Gastroesophageal sphincter (tissue), 3 donors: Measurements from ENCODE around the gene GH2.

Experiments
- POLR2A ChIP-seq, 2 donors: fragments of 450-650 bp; IDR thresholded peaks; one replicate each; pipeline ENCODE4 v1.6.1; 2017; ENCODE audit warnings: antibody characterized with exemption in 2 of 2, mild to moderate bottlenecking in 2 of 2, moderate library complexity in 1 of 2
- POLR2AphosphoS5 ChIP-seq: sonication (generic); formaldehyde crosslinking; IDR thresholded peaks from one replicate; pipeline ENCODE4 v1.6.1; 2017; ENCODE audit warnings: antibody characterized with exemption
- TF ChIP-seq, protein P1 (sequence below), 4 experiments: fragments of 200-600 bp in 2 of 4; fragments of 450-650 bp in 2 of 4; sonication (generic) in 1 of 4; IDR thresholded peaks; one replicate each; pipeline ENCODE4 v1.5.1; 2017 to 2019; ENCODE audit warnings: antibody characterized with exemption in 4 of 4, mild to moderate bottlenecking in 2 of 4, moderate library complexity in 2 of 4

DNA sequence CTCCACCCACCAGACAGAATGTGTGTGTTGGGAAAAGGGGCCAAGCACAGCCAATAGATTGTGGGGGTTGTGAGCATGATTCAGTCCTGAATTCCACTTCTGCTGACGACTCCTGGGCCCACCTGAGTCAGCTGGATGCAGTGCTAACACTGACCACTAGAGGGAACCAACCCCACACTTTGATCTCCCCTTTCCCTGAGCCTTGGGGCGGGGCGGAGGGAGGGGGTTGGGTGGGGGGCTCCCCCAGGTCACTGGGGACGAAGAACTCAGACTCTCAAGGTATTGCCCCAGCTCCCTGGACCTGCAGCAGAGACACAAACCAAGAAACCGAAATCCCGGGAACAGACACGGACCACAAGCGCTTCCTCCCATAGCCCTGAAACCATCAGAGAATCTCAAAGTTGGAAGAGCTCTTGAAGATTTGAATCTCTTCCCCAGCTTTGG lies 29.9 kb upstream of the GH2 start:
- TF ChIP-seq, protein P1, sequence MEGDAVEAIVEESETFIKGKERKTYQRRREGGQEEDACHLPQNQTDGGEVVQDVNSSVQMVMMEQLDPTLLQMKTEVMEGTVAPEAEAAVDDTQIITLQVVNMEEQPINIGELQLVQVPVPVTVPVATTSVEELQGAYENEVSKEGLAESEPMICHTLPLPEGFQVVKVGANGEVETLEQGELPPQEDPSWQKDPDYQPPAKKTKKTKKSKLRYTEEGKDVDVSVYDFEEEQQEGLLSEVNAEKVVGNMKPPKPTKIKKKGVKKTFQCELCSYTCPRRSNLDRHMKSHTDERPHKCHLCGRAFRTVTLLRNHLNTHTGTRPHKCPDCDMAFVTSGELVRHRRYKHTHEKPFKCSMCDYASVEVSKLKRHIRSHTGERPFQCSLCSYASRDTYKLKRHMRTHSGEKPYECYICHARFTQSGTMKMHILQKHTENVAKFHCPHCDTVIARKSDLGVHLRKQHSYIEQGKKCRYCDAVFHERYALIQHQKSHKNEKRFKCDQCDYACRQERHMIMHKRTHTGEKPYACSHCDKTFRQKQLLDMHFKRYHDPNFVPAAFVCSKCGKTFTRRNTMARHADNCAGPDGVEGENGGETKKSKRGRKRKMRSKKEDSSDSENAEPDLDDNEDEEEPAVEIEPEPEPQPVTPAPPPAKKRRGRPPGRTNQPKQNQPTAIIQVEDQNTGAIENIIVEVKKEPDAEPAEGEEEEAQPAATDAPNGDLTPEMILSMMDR (IDR thresholded peaks at IDR 0.05): peak in 2 of 4 experiments; percentile 85 to 92
- no peak for TF ChIP-seq POLR2AphosphoS5
- no peak for TF ChIP-seq POLR2A (IDR thresholded peaks at IDR 0.05)
